Measurements from ENCODE around the gene JPH2. TPM values are rescaled to one million over a fixed set of nuclear protein-coding genes. Genes with fewer than 3 reads are reported as not detected.

JPH2 gene
- polyA plus RNA-seq, 4 donors, result 0.22 to 15.0 (median 2.2) TPM

- no peak for FAIRE-seq
- H3K9me3 ChIP-seq (ENCODE audit: control insufficient read depth in 2 of 2, insufficient read depth in 1 of 2, low read depth in 1 of 2, low read length in 1 of 2), result no peaks in the 10 kb centered on the region
- DNase-seq, result no peak
- WGBS, 3 donors, result 60 to 70% (median 61%) methylated on average over 10 of the region's 10 CpGs
- H3K27me3 ChIP-seq (ENCODE audit: control insufficient read depth in 3 of 3, insufficient read depth in 3 of 3, low read length in 3 of 3), result peaks cover 0 to 2% (median 0%) of the 10 kb centered on the region in 3 donors
- no peaks in the 10 kb centered on the region for H3K4me1 ChIP-seq (ENCODE audit: control insufficient read depth in 3 of 3, insufficient read depth in 2 of 3, low read depth in 1 of 3, low read length in 2 of 3)
- H3K4me3 ChIP-seq (ENCODE audit: low read depth in 1 of 3, low read length in 3 of 3), result no peak overlapping the region
- no peaks in the 10 kb centered on the region for H3K36me3 ChIP-seq (ENCODE audit: control insufficient read depth in 3 of 3, insufficient read depth in 2 of 3, low read depth in 1 of 3, low read length in 3 of 3)
- peak overlapping the region in 1 of 3 donors; percentile 32 for H3K27ac ChIP-seq (ENCODE audit: low read depth in 1 of 3, low read length in 2 of 3)
Measured at GRCh38 chr20:44138867-44139266, 48.1 kb downstream of the JPH2 start.

- H3K27ac ChIP-seq (ENCODE audit: low read depth in 1 of 3, low read length in 2 of 3), result peak overlapping the region in 2 of 3 donors; percentile 61 to 78
- no peak for FAIRE-seq
- no peaks in the 10 kb centered on the region for H3K36me3 ChIP-seq (ENCODE audit: control insufficient read depth in 3 of 3, insufficient read depth in 2 of 3, low read depth in 1 of 3, low read length in 3 of 3)
- no peak overlapping the region for H3K4me3 ChIP-seq (ENCODE audit: low read depth in 1 of 3, low read length in 3 of 3)
- peaks cover 0 to 2% (median 0%) of the 10 kb centered on the region in 3 donors for H3K27me3 ChIP-seq (ENCODE audit: control insufficient read depth in 3 of 3, insufficient read depth in 3 of 3, low read length in 3 of 3)
- DNase-seq, result peak in 1 of 2 donors; percentile 40
- no peaks in the 10 kb centered on the region for H3K9me3 ChIP-seq (ENCODE audit: control insufficient read depth in 2 of 2, insufficient read depth in 1 of 2, low read depth in 1 of 2, low read length in 1 of 2)
- 8 to 22% (median 20%) methylated on average over 15 of the region's 15 CpGs for WGBS, 3 donors
- H3K4me1 ChIP-seq (ENCODE audit: control insufficient read depth in 3 of 3, insufficient read depth in 2 of 3, low read depth in 1 of 3, low read length in 2 of 3), result no peaks in the 10 kb centered on the region
Measured at GRCh38 chr20:44137266-44137801, 49.7 kb downstream of the JPH2 start.

GRCh38 chr20:44136579-44137265, 50.3 kb downstream of the JPH2 start:
- DNase-seq (no peak), FAIRE-seq (no peak)
- Histone ChIP-seq H3K9me3 (ENCODE audit: control insufficient read depth in 2 of 2, insufficient read depth in 1 of 2, low read depth in 1 of 2, low read length in 1 of 2) (no peaks in the 10 kb centered on the region), H3K4me1 (ENCODE audit: control insufficient read depth in 3 of 3, insufficient read depth in 2 of 3, low read depth in 1 of 3, low read length in 2 of 3) (no peaks in the 10 kb centered on the region), H3K27me3 (ENCODE audit: control insufficient read depth in 3 of 3, insufficient read depth in 3 of 3, low read length in 3 of 3) (peaks cover 0 to 2% (median 0%) of the 10 kb centered on the region in 3 donors), H3K27ac (ENCODE audit: low read depth in 1 of 3, low read length in 2 of 3) (peak overlapping the region in 2 of 3 donors; percentile 33 to 57), H3K36me3 (ENCODE audit: control insufficient read depth in 3 of 3, insufficient read depth in 2 of 3, low read depth in 1 of 3, low read length in 3 of 3) (no peaks in the 10 kb centered on the region), H3K4me3 (ENCODE audit: low read depth in 1 of 3, low read length in 3 of 3) (no peak overlapping the region)
- WGBS, 3 donors, result 32 to 45% (median 40%) methylated on average over 7 of the region's 7 CpGs

- 69 to 78% (median 73%) methylated on average over 8 of the region's 8 CpGs for WGBS, 3 donors
- Histone ChIP-seq H3K36me3 (ENCODE audit: control insufficient read depth in 3 of 3, insufficient read depth in 2 of 3, low read depth in 1 of 3, low read length in 3 of 3) (no peaks in the 10 kb centered on the region), H3K4me1 (ENCODE audit: control insufficient read depth in 3 of 3, insufficient read depth in 2 of 3, low read depth in 1 of 3, low read length in 2 of 3) (no peaks in the 10 kb centered on the region), H3K4me3 (ENCODE audit: low read depth in 1 of 3, low read length in 3 of 3) (no peak overlapping the region), H3K9me3 (ENCODE audit: control insufficient read depth in 2 of 2, insufficient read depth in 1 of 2, low read depth in 1 of 2, low read length in 1 of 2) (no peaks in the 10 kb centered on the region), H3K27ac (ENCODE audit: low read depth in 1 of 3, low read length in 2 of 3) (peak overlapping the region in 1 of 3 donors; percentile 1), H3K27me3 (ENCODE audit: control insufficient read depth in 3 of 3, insufficient read depth in 3 of 3, low read length in 3 of 3) (peaks cover 0 to 2% (median 0%) of the 10 kb centered on the region in 3 donors)
- no peak for DNase-seq
- FAIRE-seq, result no peak
Measured at GRCh38 chr20:44135417-44136204, 51.4 kb downstream of the JPH2 start.

GRCh38 chr20:44135012-44135412, 52.0 kb downstream of the JPH2 start:
- no peak for FAIRE-seq

GRCh38 chr20:44133424-44133823, 53.6 kb downstream of the JPH2 start:
- DNase-seq, result no peak
- no peak for FAIRE-seq
- WGBS, 3 donors, result 61 to 74% (median 66%) methylated on average over 4 of the region's 4 CpGs
- H3K4me1 ChIP-seq (ENCODE audit: control insufficient read depth in 3 of 3, insufficient read depth in 2 of 3, low read depth in 1 of 3, low read length in 2 of 3), result no peaks in the 10 kb centered on the region
- no peak overlapping the region for H3K27ac ChIP-seq (ENCODE audit: low read depth in 1 of 3, low read length in 2 of 3)
- no peaks in the 10 kb centered on the region for H3K36me3 ChIP-seq (ENCODE audit: control insufficient read depth in 3 of 3, insufficient read depth in 2 of 3, low read depth in 1 of 3, low read length in 3 of 3)
- H3K9me3 ChIP-seq (ENCODE audit: control insufficient read depth in 2 of 2, insufficient read depth in 1 of 2, low read depth in 1 of 2, low read length in 1 of 2), result no peaks in the 10 kb centered on the region
- H3K4me3 ChIP-seq (ENCODE audit: low read depth in 1 of 3, low read length in 3 of 3), result no peak overlapping the region
- peaks cover 0 to 2% (median 0%) of the 10 kb centered on the region in 3 donors for H3K27me3 ChIP-seq (ENCODE audit: control insufficient read depth in 3 of 3, insufficient read depth in 3 of 3, low read length in 3 of 3)

More at GRCh38 chr20:44135012-44135412, 52.0 kb downstream of the JPH2 start:
- no peak overlapping the region for H3K4me3 ChIP-seq (ENCODE audit: low read depth in 1 of 3, low read length in 3 of 3)
- no peak overlapping the region for H3K27ac ChIP-seq (ENCODE audit: low read depth in 1 of 3, low read length in 2 of 3)
- DNase-seq, result peak in 1 of 2 donors; percentile 9
- no peaks in the 10 kb centered on the region for H3K9me3 ChIP-seq (ENCODE audit: control insufficient read depth in 2 of 2, insufficient read depth in 1 of 2, low read depth in 1 of 2, low read length in 1 of 2)
- peaks cover 0 to 2% (median 0%) of the 10 kb centered on the region in 3 donors for H3K27me3 ChIP-seq (ENCODE audit: control insufficient read depth in 3 of 3, insufficient read depth in 3 of 3, low read length in 3 of 3)
- no peaks in the 10 kb centered on the region for H3K4me1 ChIP-seq (ENCODE audit: control insufficient read depth in 3 of 3, insufficient read depth in 2 of 3, low read depth in 1 of 3, low read length in 2 of 3)
- WGBS, 3 donors, result 56 to 72% (median 58%) methylated on average over 2 to 3 of the region's 3 CpGs
- H3K36me3 ChIP-seq (ENCODE audit: control insufficient read depth in 3 of 3, insufficient read depth in 2 of 3, low read depth in 1 of 3, low read length in 3 of 3), result no peaks in the 10 kb centered on the region

- H3K36me3 ChIP-seq (ENCODE audit: control insufficient read depth in 3 of 3, insufficient read depth in 2 of 3, low read depth in 1 of 3, low read length in 3 of 3), result no peaks in the 10 kb centered on the region
- H3K27ac ChIP-seq (ENCODE audit: low read depth in 1 of 3, low read length in 2 of 3), result no peak overlapping the region
- FAIRE-seq (no peak), DNase-seq (no peak)
- 44 to 89% (median 51%) methylated on average over 1 of the region's 1 CpG for WGBS, 3 donors
- H3K9me3 ChIP-seq (ENCODE audit: control insufficient read depth in 2 of 2, insufficient read depth in 1 of 2, low read depth in 1 of 2, low read length in 1 of 2), result no peaks in the 10 kb centered on the region
- H3K4me1 ChIP-seq (ENCODE audit: control insufficient read depth in 3 of 3, insufficient read depth in 2 of 3, low read depth in 1 of 3, low read length in 2 of 3), result no peaks in the 10 kb centered on the region
- H3K4me3 ChIP-seq (ENCODE audit: low read depth in 1 of 3, low read length in 3 of 3), result no peak overlapping the region
- no peaks in the 10 kb centered on the region for H3K27me3 ChIP-seq (ENCODE audit: control insufficient read depth in 3 of 3, insufficient read depth in 3 of 3, low read length in 3 of 3)
Measured at GRCh38 chr20:44131704-44132103, 55.3 kb downstream of the JPH2 start.

GRCh38 chr20:44129911-44130718, 56.9 kb downstream of the JPH2 start:
- no peak overlapping the region for H3K27ac ChIP-seq (ENCODE audit: low read depth in 1 of 3, low read length in 2 of 3)
- H3K4me3 ChIP-seq (ENCODE audit: low read depth in 1 of 3, low read length in 3 of 3), result no peak overlapping the region
- peak in 1 of 2 donors; percentile 58 for DNase-seq
- WGBS, 3 donors, result 45 to 51% (median 49%) methylated on average over 9 of the region's 9 CpGs
- peaks cover 0 to 2% (median 0%) of the 10 kb centered on the region in 3 donors for H3K36me3 ChIP-seq (ENCODE audit: control insufficient read depth in 3 of 3, insufficient read depth in 2 of 3, low read depth in 1 of 3, low read length in 3 of 3)
- FAIRE-seq, result no peak
- no peaks in the 10 kb centered on the region for H3K4me1 ChIP-seq (ENCODE audit: control insufficient read depth in 3 of 3, insufficient read depth in 2 of 3, low read depth in 1 of 3, low read length in 2 of 3)
- H3K9me3 ChIP-seq (ENCODE audit: control insufficient read depth in 2 of 2, insufficient read depth in 1 of 2, low read depth in 1 of 2, low read length in 1 of 2), result no peaks in the 10 kb centered on the region
- no peaks in the 10 kb centered on the region for H3K27me3 ChIP-seq (ENCODE audit: control insufficient read depth in 3 of 3, insufficient read depth in 3 of 3, low read length in 3 of 3)

All from small intestine (tissue), 7 donors.